Endodermal cell (in vitro differentiated cells): ENCODE measurements around the gene AP1G2. TPM values are rescaled to one million over a fixed set of nuclear protein-coding genes. Genes with fewer than 3 reads are reported as not detected.

Experiments used
- DNase-seq: peaks from one replicate; pipeline ENCODE4 v3.0.0-alpha.2; 2017
- H3K27ac ChIP-seq: 2 replicates; pipeline ENCODE4 v1.5.1; 2013; ENCODE audit warnings: mild to moderate bottlenecking, low read depth, low read length, moderate library complexity
- H3K27me3 ChIP-seq: 2 replicates; pipeline ENCODE4 v1.6.1; 2013; ENCODE audit warnings: mild to moderate bottlenecking, low read length, moderate library complexity; ENCODE audit not compliant: insufficient read depth, control insufficient read depth, poor library complexity, severe bottlenecking
- H3K36me3 ChIP-seq: 2 replicates; pipeline ENCODE4 v1.7.0; 2013; ENCODE audit warnings: mild to moderate bottlenecking, low read length, moderate library complexity; ENCODE audit not compliant: control insufficient read depth, insufficient read depth
- H3K4me1 ChIP-seq: one replicate; pipeline ENCODE4 v1.7.0; 2013; ENCODE audit warnings: low read length; ENCODE audit not compliant: control insufficient read depth, insufficient read depth
- H3K4me3 ChIP-seq: 2 replicates; pipeline ENCODE4 v1.5.1; 2013; ENCODE audit warnings: mild to moderate bottlenecking, low read length, moderate library complexity
- H3K9ac ChIP-seq: 2 replicates; pipeline ENCODE4 v1.6.1; 2013; ENCODE audit warnings: mild to moderate bottlenecking, low read length, moderate library complexity; ENCODE audit not compliant: poor library complexity, severe bottlenecking; ENCODE audit errors: extremely low read depth
- H3K9me3 ChIP-seq: 2 replicates; pipeline ENCODE4 v1.6.1; 2013; ENCODE audit warnings: mild to moderate bottlenecking, low read length, moderate library complexity; ENCODE audit not compliant: control insufficient read depth
- H3K27ac Mint-ChIP-seq: 2 replicates; pipeline ENCODE4 v1.8.0; 2020; ENCODE audit warnings: mixed read lengths
- H3K27me3 Mint-ChIP-seq: 2 replicates; pipeline ENCODE4 v1.8.0; 2021; ENCODE audit warnings: mild to moderate bottlenecking, mixed read lengths; ENCODE audit not compliant: insufficient read depth
- H3K36me3 Mint-ChIP-seq: 2 replicates; pipeline ENCODE4 v1.8.0; 2020; ENCODE audit warnings: low read depth, mixed read lengths
- H3K4me1 Mint-ChIP-seq: 2 replicates; pipeline ENCODE4 v1.8.0; 2020; ENCODE audit warnings: mixed read lengths
- H3K4me3 Mint-ChIP-seq: 2 replicates; pipeline ENCODE4 v1.8.0; 2020; ENCODE audit warnings: mild to moderate bottlenecking, moderate library complexity, mixed read lengths
- H3K9me3 Mint-ChIP-seq: 2 replicates; pipeline ENCODE4 v1.8.0; 2020; ENCODE audit warnings: mild to moderate bottlenecking, mixed read lengths
- CTCF ChIP-seq: fragments of 200-600 bp; sonication (generic); conservative IDR thresholded peaks from 2 replicates; pipeline ENCODE4 v1.5.0; 2021; ENCODE audit warnings: antibody characterized with exemption, mild to moderate bottlenecking
- WGBS, 2 experiments: methylation state at CpG; one replicate each; pipeline versions ENCODE4 v1.1.5 to v1.1.7; 2013; ENCODE audit warnings: missing lambda C conversion rate in 2 of 2, mixed read lengths in 1 of 2; ENCODE audit not compliant: insufficient coverage in 1 of 2, insufficient read length in 1 of 2; 5-methylcytosine and 5-hydroxymethylcytosine counted together
- total RNA-seq, 2 donors: library from RNA; stranded (reverse); fragmentation: NEBNext Ultra II Directional in 1 of 2; extraction: Animal tissue kit (Norgen Biotek cat#: 25700) in 1 of 2; gene quantifications; 2 replicates in 1 of 2; 3 replicates in 1 of 2; pipeline ENCODE4 v1.2.1, GENCODE V29; 2021

The AP1G2 gene
- total RNA-seq, 2 donors from 2014 or later, result 203 to 209 TPM

- no peak for DNase-seq
- Mint-ChIP-seq H3K27ac (no peak overlapping the region), H3K27me3 (no peaks in the 10 kb centered on the region), H3K36me3 (peaks cover 58% of the 10 kb centered on the region), H3K9me3 (no peaks in the 10 kb centered on the region), H3K4me1 (peaks cover 11% of the 10 kb centered on the region), H3K4me3 (no peak overlapping the region)
- H3K9ac ChIP-seq, result no peak overlapping the region
- H3K4me1 ChIP-seq, result no peaks in the 10 kb centered on the region
- WGBS, 2 experiments, result 87 to 90% methylated on average over 2 of the region's 2 CpGs
- H3K36me3 ChIP-seq, result peaks cover 82% of the 10 kb centered on the region
- no peak for TF ChIP-seq CTCF
- H3K4me3 ChIP-seq, result no peak overlapping the region
- H3K27ac ChIP-seq, result no peak overlapping the region
- no peaks in the 10 kb centered on the region for H3K9me3 ChIP-seq
- no peaks in the 10 kb centered on the region for H3K27me3 ChIP-seq
Measured at GRCh38 chr14:23561259-23561658, 6.3 kb downstream of the AP1G2 start.

GRCh38 chr14:23559926-23560520, 7.6 kb downstream of the AP1G2 start:
- Histone ChIP-seq H3K27me3 (no peaks in the 10 kb centered on the region), H3K4me1 (no peaks in the 10 kb centered on the region), H3K36me3 (peaks cover 70% of the 10 kb centered on the region), H3K27ac (no peak overlapping the region), H3K9me3 (no peaks in the 10 kb centered on the region), H3K9ac (no peak overlapping the region), H3K4me3 (no peak overlapping the region)
- Mint-ChIP-seq H3K9me3 (no peaks in the 10 kb centered on the region), H3K36me3 (peaks cover 48% of the 10 kb centered on the region), H3K27me3 (no peaks in the 10 kb centered on the region), H3K4me1 (peaks cover 13% of the 10 kb centered on the region), H3K4me3 (no peak overlapping the region), H3K27ac (no peak overlapping the region)
- no peak for TF ChIP-seq CTCF
- WGBS, 2 experiments, result 90 to 94% methylated on average over 2 to 3 of the region's 3 CpGs
- DNase-seq, result no peak

GRCh38 chr14:23559010-23559925, 8.3 kb downstream of the AP1G2 start:
- H3K36me3 ChIP-seq, result peaks cover 63% of the 10 kb centered on the region
- H3K27me3 Mint-ChIP-seq, result no peaks in the 10 kb centered on the region
- H3K27me3 ChIP-seq, result no peaks in the 10 kb centered on the region
- H3K9me3 ChIP-seq, result no peaks in the 10 kb centered on the region
- no peaks in the 10 kb centered on the region for H3K4me1 ChIP-seq
- H3K4me3 ChIP-seq, result no peak overlapping the region
- H3K4me1 Mint-ChIP-seq, result peaks cover 13% of the 10 kb centered on the region
- peak; percentile 90 for DNase-seq
- 79 to 87% methylated on average over 13 to 21 of the region's 21 CpGs for WGBS, 2 experiments
- H3K27ac Mint-ChIP-seq, result no peak overlapping the region
- no peak overlapping the region for H3K9ac ChIP-seq
- H3K36me3 Mint-ChIP-seq, result peaks cover 41% of the 10 kb centered on the region
- H3K27ac ChIP-seq, result no peak overlapping the region
- TF ChIP-seq CTCF, result peak; percentile 96
- H3K9me3 Mint-ChIP-seq, result no peaks in the 10 kb centered on the region
- H3K4me3 Mint-ChIP-seq, result no peak overlapping the region
